Measurements from ENCODE around the gene SART3. TPM values are rescaled to one million over a fixed set of nuclear protein-coding genes. Genes with fewer than 3 reads are reported as not detected.
"Not testable (repeated sequence)": the region's sequence is repeated elsewhere in the genome, so short reads cannot be mapped to it uniquely, and the experiment has no call there.

The SART3 gene
- total RNA-seq, 4 donors from 2014 or later: 46.1 to 77.0 (median 62.8) TPM

GRCh38 chr12:108562348-108563135, 1.6 kb upstream of the SART3 start, which contains the start of gene ISCU:
TSS of gene ISCU (plus strand) at chr12:108562596. CDS start at chr12:108562623, 27 bp downstream.
- Histone ChIP-seq H3K9me3 (no peaks in the 10 kb centered on the region), H3K4me3 (peak within 1 kb of the TSS; percentile 72), H3K36me3 (peaks cover 24% of the 10 kb centered on the region), H3K4me1 (peaks cover 57% of the 10 kb centered on the region), H3K27ac (peak within 1 kb of the TSS; percentile 93), H3K27me3 (no peaks in the 10 kb centered on the region)
- WGBS: 0% methylated on average over 13 of the region's 72 CpGs
- peak; percentile 98 for DNase-seq (ENCODE audit: low spot score in 2 of 2)
- TF ChIP-seq POLR2A (IDR thresholded peaks at IDR 0.05) (peak; percentile 93 to 94), POLR2AphosphoS5 (IDR thresholded peaks at IDR 0.05) (peak in 2 of 3 donors; percentile 1 to 72), CTCF (IDR thresholded peaks at IDR 0.05) (no peak)

DNA sequence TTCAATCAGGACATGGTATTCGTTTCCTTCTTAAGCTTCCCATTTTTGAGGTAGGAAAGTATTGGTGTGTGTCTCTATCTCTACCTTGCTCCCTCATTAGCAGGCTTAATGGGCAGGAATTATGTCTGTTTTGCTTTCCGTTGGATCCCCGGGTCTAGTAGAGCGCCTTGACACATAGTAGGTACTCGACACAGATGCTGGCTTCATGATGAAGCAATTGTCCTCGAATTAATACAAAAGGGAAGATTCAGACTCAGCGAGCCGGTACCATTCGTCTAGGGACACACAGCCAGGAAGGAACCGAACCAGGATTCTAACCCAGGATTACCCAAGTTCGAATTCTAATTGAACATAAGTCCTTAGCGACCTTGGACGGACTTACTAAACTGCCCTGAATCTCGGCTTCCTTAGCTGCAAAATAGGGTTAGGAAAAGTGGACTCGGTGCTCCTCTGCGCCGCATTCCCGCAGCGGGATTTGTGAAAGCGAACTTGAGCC, 927 bp upstream of the SART3 start:
- Histone ChIP-seq H3K27me3 (no peaks in the 10 kb centered on the region), H3K4me1 (peaks cover 58% of the 10 kb centered on the region), H3K36me3 (peaks cover 18% of the 10 kb centered on the region), H3K27ac (peak overlapping the region; percentile 93), H3K9me3 (no peaks in the 10 kb centered on the region), H3K4me3 (peak overlapping the region; percentile 72)
- TF ChIP-seq POLR2AphosphoS5 (IDR thresholded peaks at IDR 0.05) (no peak), POLR2A (IDR thresholded peaks at IDR 0.05) (no peak), EP300 (IDR thresholded peaks at IDR 0.05) (no peak), CTCF (IDR thresholded peaks at IDR 0.05) (no peak)
- WGBS: 1% methylated on average over 15 of the region's 20 CpGs
- DNase-seq (ENCODE audit: low spot score in 2 of 2): no peak

- DNase-seq (ENCODE audit: low spot score in 2 of 2): no peak
- Histone ChIP-seq H3K27me3 (no peaks in the 10 kb centered on the region), H3K36me3 (peaks cover 4% of the 10 kb centered on the region), H3K4me1 (peaks cover 65% of the 10 kb centered on the region), H3K27ac (peak overlapping the region; percentile 93), H3K4me3 (peak overlapping the region; percentile 72), H3K9me3 (no peaks in the 10 kb centered on the region)
- TF ChIP-seq POLR2AphosphoS5 (IDR thresholded peaks at IDR 0.05): no peak
- no peak for TF ChIP-seq CTCF (IDR thresholded peaks at IDR 0.05)
- no peak for TF ChIP-seq POLR2A (IDR thresholded peaks at IDR 0.05)
- no peak for TF ChIP-seq EP300 (IDR thresholded peaks at IDR 0.05)
- 2% methylated on average over 12 of the region's 12 CpGs for WGBS
These were observed 652 bp downstream of the SART3 start for GRCh38 chr12:108560321-108560721.

DNA sequence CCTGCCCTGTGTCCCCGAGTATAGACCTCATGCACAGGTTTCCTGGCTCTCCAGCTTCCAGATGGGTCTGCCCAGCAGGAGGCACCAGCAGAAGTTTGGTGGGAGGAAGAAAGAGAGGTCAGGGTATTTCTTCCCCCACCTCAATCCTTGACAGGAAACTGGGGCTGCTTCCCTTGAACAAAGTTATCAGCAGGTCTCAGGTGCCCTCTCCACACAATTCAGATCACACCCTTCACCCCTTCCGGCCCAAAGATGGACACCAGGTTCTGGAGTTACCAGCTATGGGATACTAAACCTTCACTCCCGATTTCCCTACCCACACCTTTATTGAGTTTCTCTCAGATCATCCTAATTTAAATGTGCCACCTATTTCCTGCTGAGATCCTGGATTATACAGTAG, 1.2 kb downstream of the SART3 start:
- TF ChIP-seq EP300 (IDR thresholded peaks at IDR 0.05): no peak
- TF ChIP-seq POLR2AphosphoS5 (IDR thresholded peaks at IDR 0.05): no peak
- TF ChIP-seq POLR2A (IDR thresholded peaks at IDR 0.05): no peak
- TF ChIP-seq CTCF (IDR thresholded peaks at IDR 0.05): no peak
- Histone ChIP-seq H3K27me3 (no peaks in the 10 kb centered on the region), H3K9me3 (no peaks in the 10 kb centered on the region), H3K4me1 (peaks cover 68% of the 10 kb centered on the region), H3K27ac (no peak overlapping the region), H3K4me3 (peak overlapping the region; percentile 72), H3K36me3 (peaks cover 4% of the 10 kb centered on the region)
- no peak for DNase-seq (ENCODE audit: low spot score in 2 of 2)
- WGBS: 58% methylated on average over 3 of the region's 3 CpGs

- Histone ChIP-seq H3K27me3 (no peaks in the 10 kb centered on the region), H3K4me1 (peaks cover 67% of the 10 kb centered on the region)
These were observed 1.8 kb downstream of the SART3 start for GRCh38 chr12:108559007-108559655.

GRCh38 chr12:108555383-108555782, 5.6 kb downstream of the SART3 start:
- H3K4me1 ChIP-seq: peaks cover 70% of the 10 kb centered on the region

More at GRCh38 chr12:108559007-108559655, 1.8 kb downstream of the SART3 start:
- TF ChIP-seq POLR2AphosphoS5 (IDR thresholded peaks at IDR 0.05): no peak
- TF ChIP-seq CTCF (IDR thresholded peaks at IDR 0.05): no peak
- TF ChIP-seq POLR2A (IDR thresholded peaks at IDR 0.05): no peak
- TF ChIP-seq EP300 (IDR thresholded peaks at IDR 0.05): no peak
- Histone ChIP-seq H3K9me3 (no peaks in the 10 kb centered on the region), H3K36me3 (peaks cover under 1% of the 10 kb centered on the region), H3K27ac (no peak overlapping the region), H3K4me3 (peak overlapping the region; percentile 72)
- DNase-seq (ENCODE audit: low spot score in 2 of 2): no peak
- WGBS: 83% methylated on average over 14 of the region's 14 CpGs

More at GRCh38 chr12:108555383-108555782, 5.6 kb downstream of the SART3 start:
- not testable (repeated sequence) for H3K27ac ChIP-seq; H3K27me3 ChIP-seq; H3K9me3 ChIP-seq; H3K4me3 ChIP-seq; H3K36me3 ChIP-seq; DNase-seq (ENCODE audit: low spot score in 2 of 2)
- 90% methylated on average over 9 of the region's 9 CpGs for WGBS
